ENCODE measurements around the gene CENPH.

- no peak for TF ChIP-seq REST (IDR thresholded peaks at IDR 0.05; ENCODE audit: insufficient read depth in 1 of 2, low read depth in 2 of 2, low read length in 2 of 2)
- TF ChIP-seq SIN3A (IDR thresholded peaks at IDR 0.05; ENCODE audit: borderline replicate concordance, insufficient read depth, low read length): no peak
- TF ChIP-seq FOXP2 (optimal IDR thresholded peaks at IDR 0.05; ENCODE audit: borderline replicate concordance, extremely low read depth, extremely low read length, insufficient read depth): no peak
- TF ChIP-seq TAF1 (IDR thresholded peaks at IDR 0.05; ENCODE audit: borderline replicate concordance, insufficient read depth, low read length): no peak
Measured at GRCh38 chr5:69257577-69257976, 68.2 kb downstream of the CENPH start.

Measured in PFSK-1 (cell line).